GM18507 (cell line): ENCODE results near the gene CCDC146.
"Not testable (repeated sequence)": the region's sequence is repeated elsewhere in the genome, so short reads cannot be mapped to it uniquely, and the experiment has no call there.

Source experiments
- DNase-seq: peaks from one replicate; pipeline ENCODE4 v3.0.0; 2011; ENCODE audit warnings: low read depth; ENCODE audit not compliant: insufficient read length; ENCODE audit errors: extremely low spot score
- FAIRE-seq: peaks from 2 replicates; lab custom pipeline; 2011; peaks lifted over from hg19 to GRCh38; lab: Jason Lieb, UNC

The CCDC146 gene

DNA sequence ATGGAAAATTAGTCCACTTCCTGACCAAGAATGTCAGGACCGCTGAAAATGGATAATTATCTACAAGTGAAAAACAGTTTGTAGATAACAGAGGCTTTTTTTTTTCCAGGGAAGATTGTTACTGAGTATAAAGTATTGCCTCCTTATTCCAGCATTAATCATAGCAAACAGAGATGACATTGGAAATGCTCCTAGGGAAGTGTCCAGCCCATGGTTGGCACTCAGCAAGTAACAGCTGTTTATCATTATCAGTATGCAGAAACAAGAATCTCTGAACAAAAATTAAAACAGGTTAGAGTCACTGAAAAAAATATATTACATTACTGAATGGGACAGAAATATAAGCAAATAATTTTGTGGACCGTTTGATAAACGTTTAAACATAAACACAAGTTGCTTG, 62.6 kb downstream of the CCDC146 start:
- FAIRE-seq (no peak), DNase-seq (no peak)

- DNase-seq (no peak), FAIRE-seq (no peak)
Observed at GRCh38 chr7:77185866-77186265, 63.5 kb downstream of the CCDC146 start.

DNA sequence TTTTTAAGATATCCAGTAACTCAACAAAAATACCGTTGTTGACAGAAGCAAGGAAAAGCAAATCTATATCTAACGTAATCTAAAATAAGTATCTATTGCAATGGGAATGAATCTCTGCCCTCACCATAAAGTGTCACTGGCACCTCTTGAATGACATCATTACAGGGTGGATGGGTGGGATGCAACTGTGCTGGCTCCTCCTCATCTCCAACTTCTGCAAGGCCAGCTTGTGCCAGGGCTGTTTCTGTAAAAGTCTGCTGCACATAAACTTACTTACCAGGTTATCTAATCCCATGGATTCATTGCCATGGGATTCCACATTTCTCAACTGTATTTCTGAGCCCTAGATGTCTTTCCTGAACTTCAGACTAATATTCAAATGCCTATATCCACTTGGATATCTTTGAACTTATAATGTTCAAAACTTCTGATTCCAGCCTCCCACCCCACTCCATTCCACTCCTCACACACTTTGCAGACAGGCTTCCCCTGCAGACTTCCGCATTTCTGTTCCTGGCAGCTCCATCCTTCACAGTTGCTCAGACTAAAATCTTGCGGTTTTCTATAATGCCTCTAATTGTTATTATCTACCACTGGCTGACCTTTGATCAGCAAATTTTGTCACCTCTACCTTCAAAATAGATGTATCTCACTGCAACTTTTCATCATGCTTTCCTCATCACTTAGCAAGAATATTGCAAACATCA, 66.5 kb downstream of the CCDC146 start:
- DNase-seq (no peak), FAIRE-seq (no peak)

- no peak for DNase-seq
- peak; percentile 79 for FAIRE-seq
Observed at GRCh38 chr7:77197141-77197540, 74.7 kb downstream of the CCDC146 start.

DNA sequence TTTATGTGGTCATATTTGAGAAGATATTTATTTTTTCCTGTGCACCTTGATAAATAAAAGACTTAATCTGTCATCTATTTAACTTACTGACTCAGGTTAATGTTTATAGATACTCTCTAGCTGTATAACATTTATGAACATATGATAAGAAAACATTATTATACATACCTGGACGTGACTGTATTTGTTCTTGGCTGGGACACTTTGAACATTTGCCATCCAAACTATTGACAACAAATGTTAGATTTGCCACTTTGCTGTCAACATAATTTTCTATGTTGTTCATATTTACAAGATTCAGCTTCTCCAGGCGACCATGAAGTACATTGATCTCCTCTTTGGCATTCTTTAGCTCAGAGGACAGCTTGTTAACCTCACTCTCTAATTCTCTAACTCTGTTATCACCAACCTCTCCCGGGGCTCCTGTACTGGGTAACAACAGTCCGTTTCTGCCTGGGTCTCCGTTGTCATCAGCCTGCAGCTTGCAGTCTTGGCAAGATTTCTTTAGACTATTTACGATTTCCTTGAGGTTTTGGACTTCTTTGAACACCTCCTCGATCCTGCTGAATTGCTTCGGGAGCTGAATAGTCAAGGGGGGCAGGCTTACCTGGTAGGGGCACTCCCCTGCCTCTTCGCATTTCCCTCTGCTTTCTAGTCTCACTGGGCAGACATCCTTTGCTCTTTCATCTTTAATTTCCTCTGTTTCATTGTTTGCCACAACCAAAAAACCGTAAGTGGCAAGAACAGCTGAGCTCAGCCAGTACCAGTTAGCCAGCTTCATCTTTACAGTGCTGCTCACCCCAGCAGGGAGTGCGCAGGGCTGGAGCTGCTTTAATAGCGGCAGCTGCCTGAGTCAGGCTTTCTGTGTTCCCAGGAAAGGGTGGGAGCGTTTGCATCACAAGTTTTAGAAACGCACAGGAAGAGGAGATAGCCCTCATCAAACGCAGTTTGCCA, 76.9 kb downstream of the CCDC146 start, which contains the start of gene FGL2:
Gene FGL2 (minus strand): TSS at position 807 of the 954 bp plus-strand sequence. CDS start 26 bp downstream, at position 781.
- DNase-seq: no peak
- peak; percentile 78 for FAIRE-seq

DNA sequence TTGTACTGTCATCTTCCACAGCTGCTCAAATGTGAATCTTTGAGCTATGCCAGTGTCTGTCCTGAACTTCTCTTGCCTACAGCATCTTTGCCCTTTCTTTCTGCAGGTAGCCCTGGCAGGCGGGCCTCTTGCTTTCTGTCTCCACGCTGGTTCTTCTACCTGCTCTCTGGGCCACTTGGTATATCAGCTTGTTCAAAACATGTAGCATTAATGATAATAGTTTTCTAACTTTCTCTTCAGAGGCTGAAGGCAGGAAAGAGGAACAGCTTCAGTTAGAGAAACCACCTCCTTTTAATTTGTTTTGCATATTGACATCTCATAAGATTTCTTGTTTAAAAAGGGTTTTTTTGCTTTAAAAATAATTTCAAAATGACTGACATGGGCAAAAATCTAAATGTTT, 78.1 kb downstream of the CCDC146 start:
- FAIRE-seq: peak; percentile 81
- no peak for DNase-seq

DNA sequence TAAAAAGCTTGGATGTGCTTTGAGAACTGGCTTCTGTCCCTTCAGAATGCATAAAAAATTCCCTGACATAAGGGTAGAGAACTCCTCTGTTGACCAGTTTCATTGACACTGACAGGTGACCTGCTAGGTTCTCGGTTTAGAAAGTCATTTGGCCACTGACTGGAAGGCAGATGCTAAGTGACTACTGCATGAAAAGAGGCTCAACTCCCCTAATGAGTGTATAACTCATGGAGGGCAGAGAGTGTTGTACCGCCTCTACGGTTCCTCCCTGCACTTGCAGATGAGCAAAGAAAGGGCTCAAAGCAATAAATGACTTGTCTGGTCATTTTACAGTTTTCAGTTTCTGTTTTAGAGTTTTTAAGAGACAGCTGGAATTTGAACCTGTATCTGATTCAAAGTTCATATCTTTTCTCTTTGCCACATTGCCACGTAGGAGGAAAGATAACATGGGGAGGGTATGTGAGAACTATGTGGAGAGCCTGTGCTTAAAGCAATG, 80.1 kb downstream of the CCDC146 start:
- peak; percentile 52 for DNase-seq

GRCh38 chr7:77205706-77206105, 83.3 kb downstream of the CCDC146 start:
- FAIRE-seq: peak; percentile 12

More for the DNA sequence above, 80.1 kb downstream of the CCDC146 start:
- FAIRE-seq: peak; percentile 99

GRCh38 chr7:77208416-77208815, 86.0 kb downstream of the CCDC146 start:
- no peak for FAIRE-seq
- DNase-seq: no peak

More at GRCh38 chr7:77205706-77206105, 83.3 kb downstream of the CCDC146 start:
- no peak for DNase-seq

- no peak for DNase-seq
- FAIRE-seq: no peak
Observed at GRCh38 chr7:77209479-77210139, 87.2 kb downstream of the CCDC146 start.

GRCh38 chr7:77216181-77216845, 93.9 kb downstream of the CCDC146 start:
- FAIRE-seq (no peak), DNase-seq (no peak)

DNA sequence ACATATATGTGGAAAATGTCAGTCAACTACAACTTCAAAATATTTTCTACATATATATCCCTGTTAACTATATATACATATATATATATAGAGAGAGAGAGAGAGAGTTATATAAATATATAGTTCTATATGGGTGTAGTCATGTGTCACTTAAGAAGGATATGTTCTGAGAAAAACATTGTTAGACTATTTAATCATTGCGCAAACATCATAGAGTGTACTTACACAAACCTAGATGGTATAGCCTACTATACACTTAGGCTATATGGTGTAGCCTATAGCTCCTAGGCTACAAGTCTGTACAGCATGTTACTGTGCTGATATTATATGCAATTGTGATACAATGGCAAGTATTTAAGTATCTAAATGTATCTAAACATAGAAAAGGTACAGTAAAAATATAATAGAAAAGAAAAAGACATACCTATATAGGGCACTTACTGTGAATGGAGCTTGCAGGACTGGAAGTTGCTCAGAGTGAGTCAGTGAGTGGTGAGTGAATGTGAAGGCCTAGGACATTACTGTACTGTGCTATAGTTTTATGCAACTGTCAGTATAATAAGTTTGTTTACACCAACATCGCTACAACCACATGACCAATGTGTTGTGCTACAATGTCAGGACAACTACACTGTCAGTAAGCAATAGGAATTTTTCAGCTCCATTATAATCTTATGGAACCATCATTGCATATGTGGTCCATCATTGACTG, 95.2 kb downstream of the CCDC146 start:
- FAIRE-seq (peak; percentile 42), DNase-seq (no peak)

DNA sequence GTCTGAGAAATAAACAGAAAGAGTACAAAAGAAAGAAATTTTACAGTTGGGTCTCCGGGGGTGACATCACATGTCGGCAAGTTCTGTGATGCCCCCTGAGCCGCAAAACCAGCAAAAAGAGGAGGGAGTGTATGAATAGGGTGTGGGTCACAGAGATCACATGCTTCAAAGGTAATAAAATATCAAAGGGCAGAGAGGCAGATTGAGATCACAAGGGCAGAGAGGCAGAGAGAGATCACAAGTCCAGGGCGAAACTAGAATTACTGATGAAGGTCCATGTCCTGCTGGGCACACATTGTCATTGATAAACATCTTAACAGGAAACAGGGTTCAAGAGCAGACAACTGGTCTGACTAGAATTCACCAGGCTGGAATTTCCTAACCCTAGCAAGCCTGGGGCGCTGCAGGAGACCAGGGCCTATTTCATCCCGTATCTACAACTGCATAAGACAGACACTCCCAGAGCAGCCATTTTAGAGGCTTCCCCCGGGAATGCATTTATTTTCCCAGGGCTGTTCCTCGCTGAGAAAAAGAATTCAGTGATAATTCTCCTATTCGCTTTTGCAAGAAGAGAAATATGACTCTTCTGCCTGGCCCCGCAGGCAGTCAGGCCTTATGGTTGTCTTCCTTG, 97.4 kb downstream of the CCDC146 start:
- FAIRE-seq, DNase-seq: not testable (repeated sequence)

- DNase-seq (no peak), FAIRE-seq (no peak)
Observed at GRCh38 chr7:77222065-77222464, 99.7 kb downstream of the CCDC146 start.

GRCh38 chr7:77222819-77223218, 100.4 kb downstream of the CCDC146 start:
- FAIRE-seq: no peak

GRCh38 chr7:77223261-77223660, 100.8 kb downstream of the CCDC146 start:
- FAIRE-seq (no peak), DNase-seq (no peak)

More at GRCh38 chr7:77222819-77223218, 100.4 kb downstream of the CCDC146 start:
- DNase-seq: no peak

DNA sequence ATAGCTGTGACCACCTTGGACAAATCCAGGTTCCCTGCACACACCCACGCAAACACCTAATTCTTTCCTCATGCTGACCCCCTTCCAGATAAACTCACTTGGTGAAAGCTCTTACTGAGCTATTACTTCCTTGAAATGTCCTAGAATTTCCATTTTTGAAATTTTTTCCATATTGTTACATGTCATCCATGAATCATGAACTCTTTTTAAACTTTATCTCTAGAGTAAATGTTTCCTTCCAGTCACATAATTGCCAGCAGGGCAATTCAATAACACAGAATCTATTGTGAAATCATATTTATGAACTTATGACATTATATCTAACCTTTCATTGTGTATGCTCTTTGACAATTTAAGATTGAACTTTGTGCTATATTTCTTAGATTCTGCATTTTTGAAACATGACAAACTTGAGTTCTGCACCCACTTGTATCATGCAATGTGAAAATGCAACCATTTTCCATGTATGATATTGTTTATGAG, 104.0 kb downstream of the CCDC146 start:
- DNase-seq: no peak
- FAIRE-seq: no peak

GRCh38 chr7:77228795-77229194, 106.4 kb downstream of the CCDC146 start:
- DNase-seq, FAIRE-seq: not testable (repeated sequence)
